Mucosa of descending colon (tissue), 3 donors: Measurements from ENCODE around the gene QKI. TPM values are rescaled to one million over a fixed set of nuclear protein-coding genes. Genes with fewer than 3 reads are reported as not detected.

ENCODE experiments used
- ATAC-seq: fragments of 200-7000 bp; cut with Tn5 transposase; one replicate; pipeline ENCODE4 v1.9.1; 2020; ENCODE audit warnings: mild to moderate bottlenecking, moderate library complexity
- DNase-seq, 3 donors: peaks; one replicate each; pipeline ENCODE4 v3.0.0-alpha.2; 2020
- H3K36me3 ChIP-seq: fragments of 200-600 bp; one replicate; pipeline ENCODE4 v1.8.0; 2021; ENCODE audit warnings: low read depth, mild to moderate bottlenecking
- H3K4me1 ChIP-seq: fragments of 200-600 bp; one replicate; pipeline ENCODE4 v1.8.0; 2021; ENCODE audit warnings: low read depth, mild to moderate bottlenecking
- H3K4me3 ChIP-seq: fragments of 200-600 bp; one replicate; pipeline ENCODE4 v1.8.0; 2021; ENCODE audit warnings: mild to moderate bottlenecking
- H3K9me3 ChIP-seq: fragments of 200-600 bp; one replicate; pipeline ENCODE4 v1.8.0; 2021; ENCODE audit warnings: mild to moderate bottlenecking
- CTCF ChIP-seq: fragments of 200-600 bp; IDR thresholded peaks from one replicate; pipeline ENCODE4 v1.8.0; 2022; ENCODE audit warnings: antibody characterized with exemption, mild to moderate bottlenecking
- intact Hi-C, 2 donors: fragments of 100-400 bp; cut with DNase I in 1 of 2; cut with micrococcal nuclease in 1 of 2; formaldehyde crosslinking; loops; one replicate each; pipeline versions ENCODE4 v1.11.0 to v1.11.1; 2022; cut with DNase I, micrococcal nuclease
- total RNA-seq, 3 donors: library from RNA; stranded (reverse); fragmentation: NEBNext Ultra II Directional in 2 of 3; extraction: Animal tissue kit (Norgen Biotek cat#: 25700) in 2 of 3; gene quantifications; one replicate each; pipeline versions ENCODE4 v1.2.1 to v1.2.4, GENCODE V29; 2021 to 2023
- donor health status: DM: no; HTN: no; CAD: no; lungs with moderate emphysema.
- donor health status: DM: no; HTN: no; CAD: no.
- donor health status: DM: no; HTN: yes; CAD: no.

QKI gene
- total RNA-seq, 3 donors from 2014 or later, result 11.3 to 129 (median 35.8) TPM

GRCh38 chr6:163398815-163399214 is 15.7 kb upstream of the QKI start:
- intact Hi-C loops, result no loop called here
- Histone ChIP-seq H3K4me1 (no peaks in the 10 kb centered on the region), H3K9me3 (no peaks in the 10 kb centered on the region), H3K4me3 (no peak overlapping the region), H3K36me3 (no peaks in the 10 kb centered on the region)
- TF ChIP-seq CTCF, result no peak
- ATAC-seq (peak; percentile 61), DNase-seq (peak in 2 of 3 donors; percentile 38 to 40)

GRCh38 chr6:163400509-163400908 is 14.0 kb upstream of the QKI start:
- no peaks in the 10 kb centered on the region for H3K36me3 ChIP-seq
- no peak overlapping the region for H3K4me3 ChIP-seq
- no peak for ATAC-seq
- no peak for DNase-seq
- intact Hi-C loops, result no loop called here
- no peaks in the 10 kb centered on the region for H3K4me1 ChIP-seq
- no peaks in the 10 kb centered on the region for H3K9me3 ChIP-seq
- TF ChIP-seq CTCF, result no peak

GRCh38 chr6:163401039-163401885 is 13.3 kb upstream of the QKI start:
- ATAC-seq (no peak), DNase-seq (no peak)
- no peaks in the 10 kb centered on the region for H3K36me3 ChIP-seq
- no peak for TF ChIP-seq CTCF
- no peak overlapping the region for H3K4me3 ChIP-seq
- peaks cover 2% of the 10 kb centered on the region for H3K4me1 ChIP-seq
- H3K9me3 ChIP-seq, result no peaks in the 10 kb centered on the region
- intact Hi-C loops, result no loop called here

DNA sequence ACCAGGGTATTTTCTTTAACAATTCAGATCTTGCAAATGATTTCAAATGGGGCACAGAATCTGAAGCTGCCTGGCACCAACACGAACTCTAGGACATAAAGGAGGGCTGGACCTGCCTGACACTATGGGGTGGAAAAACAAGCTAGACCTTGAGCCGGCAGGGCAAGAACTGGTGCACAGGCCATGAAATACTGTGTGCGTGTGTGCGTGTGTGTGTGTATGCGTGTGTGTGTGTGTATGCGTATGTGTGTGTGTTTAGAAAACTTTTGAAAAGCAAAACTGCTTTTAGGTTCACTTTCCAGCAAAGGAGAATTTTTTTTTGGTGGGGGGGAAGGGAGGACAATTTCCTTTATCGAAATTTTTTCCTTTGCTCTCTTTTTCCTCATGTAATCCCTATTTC is 11.9 kb upstream of the QKI start:
- no peaks in the 10 kb centered on the region for H3K36me3 ChIP-seq
- H3K4me3 ChIP-seq, result no peak overlapping the region
- no peak for DNase-seq
- no peak for TF ChIP-seq CTCF
- ATAC-seq, result no peak
- H3K9me3 ChIP-seq, result no peaks in the 10 kb centered on the region
- intact Hi-C loops, result no loop called here
- peaks cover 2% of the 10 kb centered on the region for H3K4me1 ChIP-seq

DNA sequence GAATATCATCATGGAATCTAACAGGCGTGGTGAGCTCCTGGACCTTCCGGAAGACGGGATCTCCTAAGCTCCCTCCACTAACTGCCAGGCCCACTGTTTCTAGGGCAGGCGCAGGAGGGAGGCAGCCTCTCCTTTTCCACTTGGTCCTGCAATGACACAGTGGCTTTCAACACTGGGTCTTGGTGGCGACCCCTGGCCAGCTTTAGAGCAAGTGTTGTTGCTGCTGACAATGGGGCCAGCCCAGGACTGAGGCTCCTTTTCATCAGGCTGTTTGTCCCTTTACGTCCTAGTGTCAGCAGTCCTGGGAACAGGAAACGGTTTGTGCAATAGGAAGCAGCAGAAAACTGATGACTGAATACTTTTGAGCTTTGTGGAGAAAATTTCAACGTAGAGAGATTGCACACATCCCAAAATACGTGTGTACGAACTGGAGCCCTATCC is 9.7 kb upstream of the QKI start:
- DNase-seq (peak in 1 of 3 donors; percentile 18), ATAC-seq (peak; percentile 58)
- no peaks in the 10 kb centered on the region for H3K36me3 ChIP-seq
- no peak overlapping the region for H3K4me3 ChIP-seq
- H3K4me1 ChIP-seq, result peaks cover 2% of the 10 kb centered on the region
- TF ChIP-seq CTCF, result no peak
- intact Hi-C loops, result no loop called here
- H3K9me3 ChIP-seq, result no peaks in the 10 kb centered on the region
